M059J (cell line): ENCODE measurements around the gene UBAC2. TPM values are rescaled to one million over a fixed set of nuclear protein-coding genes. Genes with fewer than 3 reads are reported as not detected.

Experiments used
- DNase-seq: peaks from one replicate; pipeline ENCODE4 v3.0.0-alpha.2; 2012; ENCODE audit warnings: low read depth
- total RNA-seq: library from RNA; depleted of rRNA; stranded (reverse); fragments of >200 nt; shearing (Covaris generic); gene quantifications from 2 replicates; pipeline ENCODE4 v1.2.3, GENCODE V29; 2014

UBAC2 gene
- total RNA-seq, 1 experiment from 2014 or later, result 61.5 TPM

- DNase-seq, result no peak
Measured at GRCh38 chr13:99339230-99339721, 138.6 kb downstream of the UBAC2 start.

DNA sequence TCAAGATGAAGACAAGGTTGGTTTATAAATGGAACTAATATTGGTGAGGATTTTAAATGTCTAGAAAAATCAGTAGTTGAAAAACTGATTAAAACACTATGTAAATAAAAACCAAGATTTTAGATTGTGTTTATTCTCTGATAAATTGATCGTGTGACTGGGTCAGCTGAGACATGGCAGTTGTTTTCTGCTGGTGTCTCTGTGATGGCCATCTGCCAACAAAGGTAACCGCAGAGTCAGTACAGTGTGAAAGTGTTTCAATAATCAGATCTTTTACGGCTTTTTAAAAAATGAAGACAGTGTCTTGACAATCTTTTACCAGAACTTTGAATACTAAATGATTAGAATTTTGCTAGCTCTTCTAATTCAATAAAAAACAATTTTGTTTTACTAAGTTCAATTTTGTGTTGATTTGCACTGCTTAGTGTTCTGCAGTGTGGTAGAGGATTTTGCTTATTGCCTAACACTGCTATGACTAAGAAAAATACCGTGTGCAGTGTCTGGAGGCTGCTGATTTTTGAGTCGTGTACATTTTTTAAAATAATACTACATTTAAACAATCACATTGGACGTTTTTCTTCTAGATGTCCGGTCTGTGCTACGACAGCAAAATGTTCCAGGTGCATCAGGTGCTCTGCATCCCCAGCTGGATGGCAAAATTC, 139.2 kb downstream of the UBAC2 start:
- DNase-seq, result no peak

DNA sequence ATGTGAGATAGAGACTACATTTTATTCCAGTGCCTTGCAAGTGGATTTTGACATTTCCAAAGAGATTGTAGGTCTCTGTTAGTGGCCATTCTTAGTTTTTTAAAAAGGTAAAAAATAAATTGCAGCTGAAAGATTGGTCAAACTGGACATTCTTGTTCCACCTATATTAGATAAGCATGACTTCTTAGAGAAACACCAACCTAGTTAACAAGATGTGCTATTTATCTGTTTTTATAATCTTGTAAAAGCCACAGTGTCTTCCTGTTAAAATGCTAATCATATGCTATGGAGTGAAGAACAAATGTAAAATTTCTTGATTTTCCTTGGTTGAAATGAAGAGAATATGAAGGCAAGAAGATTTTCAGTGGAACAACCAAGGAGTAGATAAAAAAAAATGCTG, 140.0 kb downstream of the UBAC2 start:
- DNase-seq, result no peak

DNA sequence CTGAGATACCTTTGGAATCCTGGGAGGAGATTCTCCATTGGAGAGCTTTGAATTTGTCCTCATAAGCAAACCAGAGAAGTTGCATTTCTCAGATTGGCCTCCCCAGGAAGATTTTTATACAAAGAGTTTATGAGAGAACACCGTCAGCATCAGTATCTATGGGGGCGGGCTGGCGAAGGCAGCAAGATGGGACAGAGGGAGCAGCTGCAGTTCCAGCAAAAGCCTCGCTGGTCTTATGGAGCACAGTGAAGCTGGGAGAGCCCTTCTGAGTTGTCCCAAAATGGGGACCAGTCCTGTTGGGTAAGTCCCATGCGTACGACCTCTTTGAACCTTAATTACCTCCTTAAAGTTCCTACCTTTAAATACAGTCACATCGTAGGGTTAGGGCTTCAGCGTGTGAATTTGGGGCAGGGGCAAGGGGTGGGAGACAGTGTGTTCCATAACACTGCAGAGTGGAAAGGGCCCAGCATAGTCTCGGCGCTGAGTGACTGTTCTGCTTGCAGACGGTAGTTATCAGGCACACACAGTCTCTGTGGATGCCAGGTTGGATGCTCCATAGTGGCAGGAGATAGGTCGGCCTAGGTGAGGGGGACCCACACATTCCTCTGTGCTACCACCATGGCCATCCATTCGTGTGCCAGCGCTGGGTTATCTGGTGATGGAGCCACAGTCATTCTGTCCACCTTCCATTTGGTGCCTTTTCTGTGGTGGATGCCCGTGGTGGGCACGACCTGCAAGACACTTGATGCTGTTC, 141.5 kb downstream of the UBAC2 start:
- no peak for DNase-seq

DNA sequence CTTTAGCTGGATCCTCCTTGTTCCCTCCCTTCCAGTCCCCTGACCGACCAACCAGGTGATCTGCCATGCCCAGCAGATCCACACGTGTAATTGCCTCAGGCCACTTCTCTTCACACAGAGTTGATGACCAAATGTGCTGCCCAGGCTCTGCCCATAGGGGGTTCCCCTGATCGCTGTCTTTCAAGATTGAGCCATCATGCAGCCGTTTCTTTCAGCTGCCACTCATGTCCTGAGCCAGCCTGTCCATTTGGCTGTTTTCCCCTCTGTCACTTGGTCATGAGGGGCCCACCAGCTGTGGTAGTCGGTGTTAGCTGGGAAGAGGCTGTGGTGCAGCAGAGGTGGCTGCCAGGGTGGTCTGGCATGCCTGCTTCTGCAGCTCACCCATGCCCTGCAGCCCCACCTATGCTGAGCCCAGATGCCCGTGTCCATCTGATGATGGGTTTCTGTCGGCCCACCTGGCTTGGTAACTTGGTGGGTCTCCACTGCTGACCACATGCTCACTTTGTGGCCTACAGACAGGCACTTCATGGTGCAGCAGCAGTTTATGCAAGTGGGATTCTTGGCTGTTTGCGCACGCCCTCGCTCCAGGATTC, 142.2 kb downstream of the UBAC2 start:
- DNase-seq, result no peak

DNA sequence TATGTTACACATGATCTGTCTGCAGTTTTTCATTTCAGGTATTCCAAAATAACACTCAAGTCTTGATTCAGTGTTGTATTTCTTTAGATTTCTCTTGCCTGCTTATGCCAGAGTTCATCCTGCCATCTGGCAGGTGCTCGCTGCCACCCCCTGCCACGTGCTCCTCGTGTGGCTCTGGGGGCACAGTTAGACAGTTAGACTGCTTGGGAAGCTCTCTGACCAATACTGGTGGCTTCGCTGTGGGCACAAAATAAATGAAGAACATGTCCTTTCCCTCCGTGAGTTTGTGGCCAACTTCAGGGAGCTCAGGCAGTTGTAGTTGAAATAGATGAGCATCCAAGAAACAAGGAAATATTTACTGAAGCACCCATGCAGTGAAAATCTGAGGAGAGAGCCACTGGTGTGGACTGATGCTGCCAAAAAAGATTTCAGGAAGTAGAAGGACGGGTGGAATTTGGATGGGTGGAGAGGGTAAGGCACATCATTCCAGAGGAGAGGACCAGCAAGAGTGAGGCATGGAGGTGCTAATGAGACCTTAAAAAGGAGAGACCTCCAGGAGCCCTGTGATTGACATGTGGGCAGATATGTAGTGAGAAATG, 144.1 kb downstream of the UBAC2 start:
- no peak for DNase-seq

DNA sequence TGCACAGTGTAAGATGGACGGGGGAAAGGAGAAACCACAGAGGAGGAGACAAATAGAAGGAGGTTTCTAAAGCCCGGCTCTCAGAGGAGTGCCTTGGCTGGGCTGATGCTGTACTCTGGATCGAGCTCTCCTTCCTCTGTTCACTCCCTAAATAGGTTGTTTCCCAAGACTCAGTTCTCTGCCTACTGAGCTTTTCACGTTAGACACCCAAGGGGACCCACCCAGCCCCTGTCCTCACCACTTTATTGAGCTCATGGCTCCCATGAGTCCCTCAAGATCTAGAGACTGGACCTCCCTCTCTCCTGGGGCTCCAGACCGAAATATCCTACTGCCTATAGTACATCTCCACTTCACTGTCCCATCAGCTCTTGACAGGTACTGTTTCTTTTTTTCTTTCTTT, 144.7 kb downstream of the UBAC2 start:
- no peak for DNase-seq

- no peak for DNase-seq
Measured at GRCh38 chr13:99346335-99347042, 145.8 kb downstream of the UBAC2 start.

DNA sequence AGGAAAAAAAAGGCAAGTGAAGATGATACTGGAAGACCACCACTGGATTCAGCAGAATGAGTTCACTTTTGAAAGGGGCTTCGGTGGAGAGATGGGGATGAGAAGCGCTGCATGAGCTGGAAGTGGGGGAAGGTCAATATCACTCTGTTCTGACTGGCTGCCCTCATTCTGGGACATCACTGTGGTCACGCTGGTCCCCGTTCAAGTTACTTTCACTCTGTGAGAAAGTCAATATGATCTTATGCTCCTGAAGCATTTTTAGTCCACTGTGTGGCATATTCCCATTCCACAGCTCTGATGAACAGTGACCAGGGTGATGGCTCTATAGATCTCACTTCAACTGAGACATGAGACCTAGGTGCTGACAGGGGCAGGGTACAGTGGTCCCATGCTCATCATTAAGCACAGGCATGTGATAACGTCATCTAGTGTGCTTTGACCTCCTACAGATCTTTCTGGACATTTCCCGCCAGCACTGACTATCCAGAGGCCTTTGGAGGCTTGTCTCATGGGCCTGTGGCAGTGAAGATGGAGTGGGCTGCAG, 146.8 kb downstream of the UBAC2 start:
- no peak for DNase-seq

DNA sequence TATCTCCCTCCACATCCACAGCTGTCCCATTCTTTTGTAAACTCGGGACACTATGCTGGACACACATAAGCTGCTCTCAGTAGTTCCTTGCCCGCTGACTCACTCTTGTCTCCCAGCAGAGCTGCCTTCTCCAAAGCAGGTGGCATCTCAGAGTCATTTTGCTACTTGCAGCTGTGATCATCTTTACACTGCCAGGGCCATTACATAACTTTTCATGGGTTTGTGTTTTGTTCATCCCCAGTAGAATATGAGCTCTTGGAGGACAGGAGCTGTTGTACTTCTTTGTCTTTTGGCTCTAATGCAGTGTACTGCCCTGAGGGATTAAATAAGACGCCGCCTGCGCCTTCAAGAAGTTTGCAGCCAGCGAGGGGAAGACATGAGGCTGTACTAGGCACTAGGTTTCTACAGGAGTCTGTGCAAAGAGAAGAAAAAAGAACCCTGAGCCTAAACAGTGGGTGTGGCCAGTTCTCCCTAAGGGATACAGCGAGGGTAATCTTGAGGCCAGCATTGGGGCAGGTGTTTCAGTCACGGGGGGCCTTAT, 147.3 kb downstream of the UBAC2 start:
- DNase-seq, result no peak

DNA sequence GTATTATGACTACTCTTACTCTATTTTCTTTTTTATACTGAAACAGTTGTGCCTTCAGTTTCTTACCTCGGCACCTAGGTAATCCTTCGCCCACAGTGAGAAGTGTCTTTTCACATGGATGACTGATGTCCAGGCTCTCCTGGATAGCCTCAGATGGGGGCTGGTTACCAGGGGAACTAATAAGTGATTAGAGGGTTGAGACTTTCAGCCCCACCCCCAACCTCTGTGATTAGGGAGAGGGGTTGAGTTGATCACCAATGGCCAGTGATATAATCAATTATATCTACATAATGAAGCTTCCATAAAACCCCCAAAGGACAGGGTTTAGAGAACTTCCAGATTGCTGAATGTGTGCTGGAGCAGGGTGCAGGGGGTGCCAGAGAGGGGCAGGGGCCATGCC, 149.5 kb downstream of the UBAC2 start:
- no peak for DNase-seq

GRCh38 chr13:99351772-99352171, 151.1 kb downstream of the UBAC2 start:
- DNase-seq, result no peak

DNA sequence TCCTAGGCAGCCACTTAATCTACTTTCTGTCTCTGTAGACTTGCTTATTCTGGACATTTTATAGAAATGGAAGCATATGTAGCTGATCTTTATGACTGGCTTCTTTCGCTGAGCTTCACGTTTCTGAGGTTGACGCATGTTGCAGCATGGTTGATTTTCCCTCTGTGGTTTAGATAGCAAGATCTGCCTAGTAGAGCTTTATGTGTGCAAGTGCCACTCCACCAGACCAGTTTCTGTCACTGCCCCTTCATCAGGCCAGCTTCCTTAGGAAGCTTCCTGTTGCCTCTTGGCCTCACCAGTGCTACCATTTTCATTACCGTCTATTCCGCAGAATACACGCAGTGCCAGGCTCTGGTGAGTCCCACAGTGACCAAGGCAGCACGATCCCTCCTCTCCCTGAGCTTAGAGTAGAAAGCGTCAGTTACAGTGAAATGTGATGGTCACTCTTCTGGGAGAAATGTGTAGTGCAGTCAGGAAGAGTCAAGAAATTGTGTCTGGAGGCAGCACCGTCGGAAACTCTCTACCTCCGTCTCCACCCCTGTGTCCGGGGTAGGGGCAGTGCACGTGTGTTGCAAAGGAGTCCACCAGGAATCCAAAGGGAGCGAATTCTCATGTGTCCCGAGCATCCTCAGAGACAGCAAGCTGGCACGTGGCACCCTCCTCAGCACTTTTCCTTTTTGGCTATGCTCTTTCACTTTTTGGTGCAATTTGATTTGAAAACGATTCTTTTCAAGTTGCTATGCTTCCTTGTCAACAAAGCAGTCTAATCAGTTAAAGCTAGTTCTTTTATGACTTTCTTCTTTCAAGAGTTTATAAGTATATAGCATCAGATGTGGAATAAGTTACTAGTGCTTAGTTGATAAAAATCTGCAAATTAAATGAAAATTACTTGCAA, 151.9 kb downstream of the UBAC2 start:
- no peak for DNase-seq

- DNase-seq, result no peak
Measured at GRCh38 chr13:99353246-99353600, 152.6 kb downstream of the UBAC2 start.

DNA sequence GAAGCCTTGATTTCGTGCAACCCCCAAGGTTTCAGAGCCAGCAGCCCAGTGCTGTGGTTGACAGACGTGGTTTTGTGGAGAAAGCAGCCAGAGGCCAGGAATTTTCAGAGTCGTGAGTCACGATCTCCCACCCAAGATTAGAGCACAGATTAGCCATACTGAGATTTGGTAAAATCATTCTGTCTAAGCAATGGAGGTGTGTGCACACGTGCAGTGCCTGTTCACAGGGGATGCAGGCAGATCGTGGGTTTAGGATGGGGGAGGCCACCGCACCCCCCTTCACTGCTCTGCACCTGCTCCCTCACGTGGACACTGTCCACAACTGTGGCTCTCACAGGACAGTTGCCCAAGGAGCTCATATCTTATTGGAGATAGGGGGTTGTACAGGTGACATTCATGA, 153.2 kb downstream of the UBAC2 start:
- peak; percentile 69 for DNase-seq

DNA sequence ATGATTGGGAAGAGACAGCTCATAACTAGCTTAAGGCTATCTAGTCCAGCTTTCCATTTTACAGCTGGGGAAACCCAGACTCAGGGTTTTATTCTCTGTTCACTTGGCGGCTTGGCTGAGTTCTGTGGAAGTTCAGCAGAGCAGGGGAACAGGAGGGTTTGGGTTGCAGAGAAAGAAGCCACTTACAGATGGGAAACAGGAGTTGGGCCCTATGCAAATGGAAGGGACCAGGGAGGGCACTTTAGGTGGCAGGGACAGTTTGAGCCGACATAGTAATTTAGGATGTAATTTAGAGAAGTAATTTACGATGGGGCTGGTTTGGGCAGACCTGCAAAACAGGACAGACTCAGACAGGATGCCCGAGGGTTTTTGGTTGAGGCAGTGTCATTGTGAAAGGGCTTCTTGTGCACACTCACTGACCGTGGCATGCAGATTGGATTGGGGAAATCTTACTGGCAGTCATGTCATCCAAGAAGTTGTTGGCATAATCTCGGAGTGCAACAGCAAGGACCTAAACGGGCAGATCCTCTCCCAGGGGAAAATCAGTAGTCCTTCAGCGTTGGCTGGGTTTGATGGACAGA, 153.8 kb downstream of the UBAC2 start:
- peak; percentile 68 for DNase-seq

DNA sequence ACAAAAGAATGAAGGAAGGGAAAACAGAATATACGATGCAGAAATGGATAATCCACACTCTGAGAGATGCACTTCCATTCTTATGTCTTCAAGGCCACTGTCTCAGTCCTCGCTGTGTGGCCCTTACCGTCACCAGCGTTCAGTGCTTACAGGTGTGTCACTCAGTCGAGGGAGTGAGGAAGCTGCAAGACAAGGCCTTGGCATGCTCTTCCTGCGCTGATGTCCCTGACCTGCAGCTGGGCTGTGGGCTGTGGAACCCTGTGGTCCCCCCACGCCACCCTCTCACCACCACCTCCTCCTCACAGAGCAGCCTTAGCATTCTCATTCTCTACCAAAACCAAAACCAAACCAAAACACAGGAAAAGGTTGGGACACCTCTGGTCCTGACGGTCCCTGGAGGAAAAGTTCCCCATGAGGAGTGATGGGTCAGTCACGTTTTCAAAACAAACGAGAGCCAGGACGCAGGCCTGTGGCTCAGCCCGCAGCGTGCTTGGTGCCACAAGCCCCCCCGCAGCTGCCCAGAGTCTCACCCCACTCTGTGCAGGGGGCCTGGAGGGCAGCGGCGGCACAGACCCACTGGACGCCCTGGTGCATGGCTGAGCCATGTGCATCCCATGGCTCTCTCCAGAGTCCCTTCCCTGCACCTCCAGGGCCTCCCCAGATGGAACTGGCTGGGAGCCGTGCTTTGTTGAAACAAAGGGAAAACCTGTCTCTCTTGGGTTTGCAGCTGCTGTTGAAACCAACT, 154.8 kb downstream of the UBAC2 start:
- no peak for DNase-seq

DNA sequence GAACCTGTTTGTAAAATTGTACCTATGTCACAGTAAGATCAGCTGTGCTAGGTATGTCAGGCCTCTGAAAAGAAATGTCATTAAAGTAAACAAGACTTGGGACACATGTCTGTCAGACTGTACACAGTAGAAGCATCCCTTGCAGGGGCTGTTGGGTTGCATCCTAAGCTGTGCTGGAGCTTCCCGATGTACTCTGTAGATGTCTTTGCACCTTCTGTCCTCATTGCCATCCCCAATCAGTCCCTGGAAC, 155.3 kb downstream of the UBAC2 start:
- DNase-seq, result no peak

GRCh38 chr13:99356262-99357091, 155.8 kb downstream of the UBAC2 start:
- DNase-seq, result peak; percentile 96
